Mammary epithelial cell (primary cell): ENCODE data around the gene ATP7A.

Experiments used
- EZH2 ChIP-seq: IDR thresholded peaks from 2 replicates; pipeline ENCODE4 v1.6.1; 2012; ENCODE audit warnings: low read length, inconsistent platforms, borderline replicate concordance
- TF ChIP-seq, protein P1 (sequence below), 2 donors: IDR thresholded peaks in 1 of 2; conservative IDR thresholded peaks in 1 of 2; 2 replicates each; pipeline ENCODE4 v1.5.1; 2011 to 2012; ENCODE audit warnings: inconsistent platforms in 2 of 2, low read length in 2 of 2, mild to moderate bottlenecking in 2 of 2, control low read depth in 1 of 2, low read depth in 1 of 2; ENCODE audit not compliant: insufficient read depth in 1 of 2; ENCODE audit errors: extremely low read depth in 1 of 2

DNA sequence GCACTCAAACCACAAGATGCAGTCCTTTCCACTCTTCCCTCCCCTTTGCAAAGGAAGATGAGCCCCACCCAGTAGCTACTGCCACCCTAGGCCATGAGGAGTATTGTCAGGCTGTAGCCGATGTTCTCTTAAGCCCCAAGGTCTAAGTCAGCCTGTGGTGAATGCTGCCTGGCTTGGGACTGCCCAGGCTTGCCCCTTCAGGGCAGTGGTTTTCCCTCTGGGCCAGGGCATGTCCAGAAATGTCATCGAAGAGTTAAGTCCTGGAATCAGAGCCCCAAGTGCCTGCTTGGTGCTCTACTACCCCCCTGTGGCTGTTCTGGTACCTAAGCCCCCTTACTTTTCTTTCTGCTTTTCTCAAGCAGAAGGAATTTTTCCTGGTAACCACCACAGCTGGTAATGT lies 181.8 kb downstream of the ATP7A start:
- TF ChIP-seq, protein P1, sequence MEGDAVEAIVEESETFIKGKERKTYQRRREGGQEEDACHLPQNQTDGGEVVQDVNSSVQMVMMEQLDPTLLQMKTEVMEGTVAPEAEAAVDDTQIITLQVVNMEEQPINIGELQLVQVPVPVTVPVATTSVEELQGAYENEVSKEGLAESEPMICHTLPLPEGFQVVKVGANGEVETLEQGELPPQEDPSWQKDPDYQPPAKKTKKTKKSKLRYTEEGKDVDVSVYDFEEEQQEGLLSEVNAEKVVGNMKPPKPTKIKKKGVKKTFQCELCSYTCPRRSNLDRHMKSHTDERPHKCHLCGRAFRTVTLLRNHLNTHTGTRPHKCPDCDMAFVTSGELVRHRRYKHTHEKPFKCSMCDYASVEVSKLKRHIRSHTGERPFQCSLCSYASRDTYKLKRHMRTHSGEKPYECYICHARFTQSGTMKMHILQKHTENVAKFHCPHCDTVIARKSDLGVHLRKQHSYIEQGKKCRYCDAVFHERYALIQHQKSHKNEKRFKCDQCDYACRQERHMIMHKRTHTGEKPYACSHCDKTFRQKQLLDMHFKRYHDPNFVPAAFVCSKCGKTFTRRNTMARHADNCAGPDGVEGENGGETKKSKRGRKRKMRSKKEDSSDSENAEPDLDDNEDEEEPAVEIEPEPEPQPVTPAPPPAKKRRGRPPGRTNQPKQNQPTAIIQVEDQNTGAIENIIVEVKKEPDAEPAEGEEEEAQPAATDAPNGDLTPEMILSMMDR (conservative IDR thresholded peaks at IDR 0.05 in 1 of 2, IDR thresholded peaks at IDR 0.05 in 1 of 2; ENCODE audit: extremely low read depth in 1 of 2, insufficient read depth in 1 of 2, low read depth in 1 of 2, low read length in 2 of 2) = peak; percentile 24 to 53
- no peak for TF ChIP-seq EZH2
